ENCODE data around the gene CD247. TPM values are rescaled to one million over a fixed set of nuclear protein-coding genes. Genes with fewer than 3 reads are reported as not detected.

Gene CD247
- total and polyA plus RNA-seq, 2 donors from 2014 or later = 1.8 to 7.7 TPM

- intact Hi-C loops (cut with DNase I) = no loop called here
- no peak for TF ChIP-seq CTCF (IDR thresholded peaks at IDR 0.05; ENCODE audit: borderline replicate concordance, extremely low read depth, insufficient read depth)
- Histone ChIP-seq H3K9ac (ENCODE audit: low read length in 3 of 3) (no peak overlapping the region), H3K4me3 (ENCODE audit: low read length in 3 of 3) (no peak overlapping the region), H3K27me3 (ENCODE audit: control insufficient read depth, insufficient read depth, low read length) (no peaks in the 10 kb centered on the region), H3K36me3 (ENCODE audit: control insufficient read depth in 2 of 3, insufficient read depth in 3 of 3, low read length in 3 of 3) (no peaks in the 10 kb centered on the region), H3K9me3 (ENCODE audit: control insufficient read depth in 2 of 3, insufficient read depth in 1 of 3, low read length in 3 of 3) (no peaks in the 10 kb centered on the region), H3K27ac (ENCODE audit: low read depth in 2 of 2, low read length in 2 of 2) (no peak overlapping the region), H3K4me1 (ENCODE audit: control insufficient read depth in 2 of 3, insufficient read depth in 2 of 3, low read depth in 1 of 3, low read length in 3 of 3) (no peaks in the 10 kb centered on the region)
- FAIRE-seq = no peak
- no peak for DNase-seq
Observed at GRCh38 chr1:167476061-167476460, 42.3 kb downstream of the CD247 start.

DNA sequence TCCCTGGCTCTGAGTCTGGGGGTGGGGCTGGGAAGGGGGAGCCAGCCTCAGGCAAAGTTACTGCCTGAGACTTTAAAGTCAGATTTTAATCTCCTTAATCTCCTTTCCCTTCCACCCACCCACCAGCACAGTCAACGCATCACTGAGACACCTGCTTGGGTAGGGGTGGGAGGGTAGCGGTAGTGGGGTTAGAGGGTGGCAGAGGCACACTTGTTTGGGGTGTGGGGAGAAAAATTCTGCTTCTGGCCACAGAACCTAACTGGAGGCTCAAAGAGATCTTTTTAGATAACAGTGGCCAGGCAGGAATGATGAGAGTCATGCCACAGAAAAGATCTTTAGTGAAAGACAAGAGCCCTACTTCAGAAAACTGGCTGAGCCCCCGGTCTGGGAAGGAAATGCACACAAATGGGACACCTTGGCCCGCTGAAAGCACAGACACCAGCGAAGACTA lies 44.1 kb downstream of the CD247 start:
- no peaks in the 10 kb centered on the region for H3K4me1 ChIP-seq (ENCODE audit: control insufficient read depth in 2 of 3, insufficient read depth in 2 of 3, low read depth in 1 of 3, low read length in 3 of 3)
- no peaks in the 10 kb centered on the region for H3K9me3 ChIP-seq (ENCODE audit: control insufficient read depth in 2 of 3, insufficient read depth in 1 of 3, low read length in 3 of 3)
- intact Hi-C loops (cut with DNase I) = no loop called here
- FAIRE-seq = no peak
- H3K27ac ChIP-seq (ENCODE audit: low read depth in 2 of 2, low read length in 2 of 2) = no peak overlapping the region
- H3K27me3 ChIP-seq (ENCODE audit: control insufficient read depth, insufficient read depth, low read length) = no peaks in the 10 kb centered on the region
- H3K36me3 ChIP-seq (ENCODE audit: control insufficient read depth in 2 of 3, insufficient read depth in 3 of 3, low read length in 3 of 3) = no peaks in the 10 kb centered on the region
- no peak for DNase-seq
- no peak overlapping the region for H3K9ac ChIP-seq (ENCODE audit: low read length in 3 of 3)
- no peak for TF ChIP-seq CTCF (IDR thresholded peaks at IDR 0.05; ENCODE audit: borderline replicate concordance, extremely low read depth, insufficient read depth)
- no peak overlapping the region for H3K4me3 ChIP-seq (ENCODE audit: low read length in 3 of 3)

- Histone ChIP-seq H3K27me3 (ENCODE audit: control insufficient read depth, insufficient read depth, low read length) (no peaks in the 10 kb centered on the region), H3K4me1 (ENCODE audit: control insufficient read depth in 2 of 3, insufficient read depth in 2 of 3, low read depth in 1 of 3, low read length in 3 of 3) (no peaks in the 10 kb centered on the region), H3K27ac (ENCODE audit: low read depth in 2 of 2, low read length in 2 of 2) (no peak overlapping the region), H3K9me3 (ENCODE audit: control insufficient read depth in 2 of 3, insufficient read depth in 1 of 3, low read length in 3 of 3) (no peaks in the 10 kb centered on the region), H3K9ac (ENCODE audit: low read length in 3 of 3) (no peak overlapping the region), H3K4me3 (ENCODE audit: low read length in 3 of 3) (no peak overlapping the region), H3K36me3 (ENCODE audit: control insufficient read depth in 2 of 3, insufficient read depth in 3 of 3, low read length in 3 of 3) (no peaks in the 10 kb centered on the region)
- no peak for DNase-seq
- intact Hi-C loops (cut with DNase I) = no loop called here
- no peak for TF ChIP-seq CTCF (IDR thresholded peaks at IDR 0.05; ENCODE audit: borderline replicate concordance, extremely low read depth, insufficient read depth)
- no peak for FAIRE-seq
Observed at GRCh38 chr1:167473761-167474160, 44.6 kb downstream of the CD247 start.
